Measurements from ENCODE around the gene HSPG2.

Gene HSPG2

GRCh38 chr1:21774835-21775549, 162.1 kb downstream of the HSPG2 start:
- no peak for DNase-seq (ENCODE audit: extremely low read depth in 1 of 2, low read depth in 1 of 2)

- DNase-seq (ENCODE audit: extremely low read depth in 1 of 2, low read depth in 1 of 2), result no peak
These were observed 163.5 kb downstream of the HSPG2 start for GRCh38 chr1:21773585-21773984.

All from activated CD8-positive, alpha-beta memory T cell treated with anti-CD3 and anti-CD28 coated beads for 1 hour (primary cell).